K562 (cell line): ENCODE measurements around the gene MARS1. TPM values are rescaled to one million over a fixed set of nuclear protein-coding genes. Genes with fewer than 3 reads are reported as not detected.

Source experiments
- ARNT ChIP-seq, 2 experiments: fragments of 450-650 bp; IDR thresholded peaks; 2 replicates each; pipeline ENCODE4 v1.6.1; 2016; ENCODE audit warnings: mild to moderate bottlenecking in 1 of 2
- DPF2 ChIP-seq: fragments of 450-650 bp; IDR thresholded peaks from 2 replicates; pipeline ENCODE4 v1.6.1; 2016
- HDGF ChIP-seq: fragments of 450-650 bp; IDR thresholded peaks from 2 replicates; pipeline ENCODE4 v1.6.1; 2016
- HNRNPH1 ChIP-seq: fragments of 200-400 bp; formaldehyde crosslinking; optimal IDR thresholded peaks from 2 replicates; pipeline ENCODE3; 2017; ENCODE audit warnings: low read depth, mild to moderate bottlenecking, low read length, moderate library complexity
- NCOA4 ChIP-seq: fragments of 450-650 bp; IDR thresholded peaks from 2 replicates; pipeline ENCODE4 v1.6.1; 2018; ENCODE audit warnings: mild to moderate bottlenecking; ENCODE audit not compliant: partially characterized antibody
- NONO ChIP-seq, 2 experiments: fragments of 200-400 bp in 1 of 2; fragments of 450-650 bp in 1 of 2; formaldehyde crosslinking in 1 of 2; IDR thresholded peaks; 2 replicates each; pipeline ENCODE4 v1.6.1; 2017; ENCODE audit warnings: low read depth in 2 of 2, mild to moderate bottlenecking in 2 of 2, moderate library complexity in 2 of 2, low read length in 1 of 2
- POU5F1 ChIP-seq: fragments of 150-350 bp; IDR thresholded peaks from 2 replicates; pipeline ENCODE4 v1.6.1; 2014; ENCODE audit warnings: borderline replicate concordance, low read length, low read depth, mild to moderate bottlenecking; ENCODE audit not compliant: partially characterized antibody
- SIRT6 ChIP-seq: IDR thresholded peaks from one replicate; pipeline ENCODE4 v1.6.1; 2012; ENCODE audit warnings: low read depth, mild to moderate bottlenecking, control low read depth, inconsistent platforms, low read length, moderate library complexity
- SMARCA5 ChIP-seq: fragments of 450-650 bp; IDR thresholded peaks from 2 replicates; pipeline ENCODE4 v1.6.1; 2016
- ZNF41 ChIP-seq: fragments of 250-450 bp; sonication (Bioruptor Pico); conservative IDR thresholded peaks from 2 replicates; pipeline ENCODE4 v1.4.0; 2020; ENCODE audit warnings: mild to moderate bottlenecking
- ZNF583 ChIP-seq: fragments of 250-450 bp; sonication (Bioruptor Pico); IDR thresholded peaks from 2 replicates; pipeline ENCODE4 v1.4.0; 2020
- ZSCAN29 ChIP-seq: fragments of 450-650 bp; IDR thresholded peaks from 2 replicates; pipeline ENCODE4 v1.6.1; 2017
- polyA plus RNA-seq, 8 experiments: library from polyadenylated mRNA; depleted of rRNA in 4 of 8; stranded (reverse) in 5 of 8; unstranded in 3 of 8; fragments of >200 nt; fragmentation: Nextera tagmentation in 2 of 8; fragmentation: Illumina TruSeq in 1 of 8; extraction: Ambion mirVana in 2 of 8; extraction: Trizol in 1 of 8; gene quantifications; 2 replicates each; pipeline versions ENCODE4 v1.2.1 to v1.2.3, GENCODE V29; 2011 to 2014; ENCODE audit warnings: inconsistent platforms in 1 of 8, missing spikeins in 1 of 8
- total RNA-seq, 7 experiments: library from RNA; depleted of rRNA in 6 of 7; stranded (reverse); fragments of >200 nt in 6 of 7; fragmentation: Illumina TruSeq in 2 of 7; extraction: Trizol in 2 of 7; gene quantifications; 2 replicates each; pipeline versions ENCODE4 v1.2.1 to v1.2.3, GENCODE V29; 2011 to 2021; ENCODE audit warnings: low replicate concordance in 1 of 7
- TF ChIP-seq, protein P1 (sequence below), 2 experiments: fragments of 200-800 bp in 1 of 2; sonication (Bioruptor generic) in 1 of 2; sonication (generic) in 1 of 2; formaldehyde crosslinking in 1 of 2; IDR thresholded peaks in 1 of 2; conservative IDR thresholded peaks in 1 of 2; 2 replicates each; pipeline versions ENCODE4 v1.5.0 to v1.6.1; 2016 to 2020; ENCODE audit warnings: missing compliant biosample characterization in 1 of 2, missing genetic modification characterization in 1 of 2, missing genetic modification reagents in 1 of 2
- TF ChIP-seq, protein P2 (sequence below), 2 experiments: IDR thresholded peaks in 1 of 2; conservative IDR thresholded peaks in 1 of 2; 2 replicates each; pipeline ENCODE4 v1.6.1; 2016; ENCODE audit warnings: low read depth in 2 of 2, mild to moderate bottlenecking in 1 of 2, missing compliant biosample characterization in 1 of 2, missing genetic modification characterization in 1 of 2, moderate library complexity in 1 of 2
- TF ChIP-seq, protein P3 (sequence below): fragments of 250-450 bp; sonication (Bioruptor Pico); IDR thresholded peaks from 2 replicates; pipeline ENCODE4 v1.5.0; 2022; ENCODE audit warnings: mild to moderate bottlenecking
- TF ChIP-seq, protein P4 (sequence below), 2 experiments: fragments of 250-450 bp in 1 of 2; fragments of 450-650 bp in 1 of 2; sonication (Bioruptor Pico) in 1 of 2; IDR thresholded peaks; 2 replicates each; pipeline versions ENCODE4 v1.6.1 to v1.8.0; 2016 to 2021; ENCODE audit warnings: mild to moderate bottlenecking in 2 of 2, moderate library complexity in 2 of 2, missing compliant biosample characterization in 1 of 2, missing genetic modification characterization in 1 of 2
- TF ChIP-seq, protein P5 (sequence below): sonication (generic); formaldehyde crosslinking; IDR thresholded peaks from 2 replicates; pipeline ENCODE4 v1.8.0; 2022; ENCODE audit warnings: missing genetic modification reagents, mild to moderate bottlenecking, moderate library complexity, borderline replicate concordance

Gene MARS1
- total and polyA plus RNA-seq, 9 of the 15 experiments (the other 6 are each of a cell fraction or from before 2014, with no cell fraction given) = 117 to 382 (median 220) TPM

DNA sequence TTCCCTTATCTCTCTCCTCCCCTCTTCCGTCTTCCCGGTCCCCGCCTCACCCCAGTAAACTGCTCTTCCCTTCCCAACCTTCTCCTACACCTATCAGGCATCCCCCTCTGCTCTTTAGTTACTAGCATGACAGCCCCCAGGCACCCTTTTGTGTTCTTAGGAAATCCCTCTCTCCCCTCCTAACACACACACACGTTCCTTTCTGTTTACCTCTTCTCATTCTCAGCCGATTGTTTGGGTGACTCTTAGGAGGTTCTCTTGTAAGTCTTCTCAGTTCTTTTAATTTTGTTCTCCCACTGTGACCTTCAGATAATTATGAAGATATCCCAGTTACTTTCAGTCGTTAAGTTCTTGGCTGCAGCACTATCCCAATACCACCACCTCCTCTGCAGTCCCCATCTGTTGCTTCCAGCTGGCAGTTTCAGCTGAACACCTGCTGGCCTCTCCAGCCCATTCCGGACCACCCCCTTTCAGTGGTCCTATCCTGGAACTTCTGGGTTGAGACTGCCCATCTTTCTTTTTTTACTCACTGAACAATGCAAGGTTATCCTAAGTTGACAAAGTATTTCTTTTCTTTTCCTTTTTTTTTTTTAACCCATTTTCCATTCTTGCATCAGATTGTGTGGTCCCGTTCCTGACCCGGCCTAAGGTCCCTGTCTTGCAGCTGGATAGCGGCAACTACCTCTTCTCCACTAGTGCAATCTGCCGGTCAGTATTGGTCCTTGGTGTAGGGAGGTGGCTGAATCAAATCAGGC is 711 bp downstream of the MARS1 start (continued):
- TF ChIP-seq, protein P1, sequence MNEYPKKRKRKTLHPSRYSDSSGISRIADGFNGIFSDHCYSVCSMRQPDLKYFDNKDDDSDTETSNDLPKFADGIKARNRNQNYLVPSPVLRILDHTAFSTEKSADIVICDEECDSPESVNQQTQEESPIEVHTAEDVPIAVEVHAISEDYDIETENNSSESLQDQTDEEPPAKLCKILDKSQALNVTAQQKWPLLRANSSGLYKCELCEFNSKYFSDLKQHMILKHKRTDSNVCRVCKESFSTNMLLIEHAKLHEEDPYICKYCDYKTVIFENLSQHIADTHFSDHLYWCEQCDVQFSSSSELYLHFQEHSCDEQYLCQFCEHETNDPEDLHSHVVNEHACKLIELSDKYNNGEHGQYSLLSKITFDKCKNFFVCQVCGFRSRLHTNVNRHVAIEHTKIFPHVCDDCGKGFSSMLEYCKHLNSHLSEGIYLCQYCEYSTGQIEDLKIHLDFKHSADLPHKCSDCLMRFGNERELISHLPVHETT (CRISPR knock-in tag; conservative IDR thresholded peaks at IDR 0.05 in 1 of 2, IDR thresholded peaks at IDR 0.05 in 1 of 2) = no peak
- TF ChIP-seq, protein P2, sequence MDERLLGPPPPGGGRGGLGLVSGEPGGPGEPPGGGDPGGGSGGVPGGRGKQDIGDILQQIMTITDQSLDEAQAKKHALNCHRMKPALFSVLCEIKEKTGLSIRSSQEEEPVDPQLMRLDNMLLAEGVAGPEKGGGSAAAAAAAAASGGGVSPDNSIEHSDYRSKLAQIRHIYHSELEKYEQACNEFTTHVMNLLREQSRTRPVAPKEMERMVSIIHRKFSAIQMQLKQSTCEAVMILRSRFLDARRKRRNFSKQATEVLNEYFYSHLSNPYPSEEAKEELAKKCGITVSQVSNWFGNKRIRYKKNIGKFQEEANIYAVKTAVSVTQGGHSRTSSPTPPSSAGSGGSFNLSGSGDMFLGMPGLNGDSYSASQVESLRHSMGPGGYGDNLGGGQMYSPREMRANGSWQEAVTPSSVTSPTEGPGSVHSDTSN (CRISPR knock-in tag; IDR thresholded peaks at IDR 0.05; ENCODE audit: low read depth) = no peak
- TF ChIP-seq, protein P2 (tag; conservative IDR thresholded peaks at IDR 0.05; ENCODE audit: low read depth) = no peak
- TF ChIP-seq, protein P3, sequence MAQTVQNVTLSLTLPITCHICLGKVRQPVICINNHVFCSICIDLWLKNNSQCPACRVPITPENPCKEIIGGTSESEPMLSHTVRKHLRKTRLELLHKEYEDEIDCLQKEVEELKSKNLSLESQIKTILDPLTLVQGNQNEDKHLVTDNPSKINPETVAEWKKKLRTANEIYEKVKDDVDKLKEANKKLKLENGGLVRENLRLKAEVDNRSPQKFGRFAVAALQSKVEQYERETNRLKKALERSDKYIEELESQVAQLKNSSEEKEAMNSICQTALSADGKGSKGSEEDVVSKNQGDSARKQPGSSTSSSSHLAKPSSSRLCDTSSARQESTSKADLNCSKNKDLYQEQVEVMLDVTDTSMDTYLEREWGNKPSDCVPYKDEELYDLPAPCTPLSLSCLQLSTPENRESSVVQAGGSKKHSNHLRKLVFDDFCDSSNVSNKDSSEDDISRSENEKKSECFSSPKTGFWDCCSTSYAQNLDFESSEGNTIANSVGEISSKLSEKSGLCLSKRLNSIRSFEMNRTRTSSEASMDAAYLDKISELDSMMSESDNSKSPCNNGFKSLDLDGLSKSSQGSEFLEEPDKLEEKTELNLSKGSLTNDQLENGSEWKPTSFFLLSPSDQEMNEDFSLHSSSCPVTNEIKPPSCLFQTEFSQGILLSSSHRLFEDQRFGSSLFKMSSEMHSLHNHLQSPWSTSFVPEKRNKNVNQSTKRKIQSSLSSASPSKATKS (CRISPR knock-in tag) = no peak
- TF ChIP-seq ZNF583 (CRISPR knock-in tag) (no peak), NCOA4 (peak; percentile 74), DPF2 (0 out of 2 replicates have a peak, but pooled peaks have one; percentile 35), ZSCAN29 (no peak), ARNT (IDR thresholded peaks at IDR 0.05) (no peak), HDGF (0 out of 2 replicates have a peak, but pooled peaks have one; percentile 69), SMARCA5 (peak; percentile 44; the same call in 1 of the 2 replicates), HNRNPH1 (no peak), POU5F1 (no peak), SIRT6 (no peak), NONO (IDR thresholded peaks at IDR 0.05; ENCODE audit: low read depth in 2 of 2, low read length in 1 of 2) (no peak), ZNF41 (CRISPR knock-in tag) (no peak)
- TF ChIP-seq, protein P4, sequence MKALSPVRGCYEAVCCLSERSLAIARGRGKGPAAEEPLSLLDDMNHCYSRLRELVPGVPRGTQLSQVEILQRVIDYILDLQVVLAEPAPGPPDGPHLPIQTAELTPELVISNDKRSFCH (CRISPR knock-in tag; IDR thresholded peaks at IDR 0.05) = no peak
- TF ChIP-seq, protein P4 (tag; IDR thresholded peaks at IDR 0.05) = no peak
- TF ChIP-seq, protein P5, sequence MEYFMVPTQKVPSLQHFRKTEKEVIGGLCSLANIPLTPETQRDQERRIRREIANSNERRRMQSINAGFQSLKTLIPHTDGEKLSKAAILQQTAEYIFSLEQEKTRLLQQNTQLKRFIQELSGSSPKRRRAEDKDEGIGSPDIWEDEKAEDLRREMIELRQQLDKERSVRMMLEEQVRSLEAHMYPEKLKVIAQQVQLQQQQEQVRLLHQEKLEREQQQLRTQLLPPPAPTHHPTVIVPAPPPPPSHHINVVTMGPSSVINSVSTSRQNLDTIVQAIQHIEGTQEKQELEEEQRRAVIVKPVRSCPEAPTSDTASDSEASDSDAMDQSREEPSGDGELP (CRISPR knock-in tag) = peak; percentile 59; the same call in 1 of the 2 replicates
